Endothelial cell of umbilical vein (primary cell): Measurements from ENCODE around the gene PCDHA3. TPM values are rescaled to one million over a fixed set of nuclear protein-coding genes. Genes with fewer than 3 reads are reported as not detected.
"Not testable (repeated sequence)": the region's sequence is repeated elsewhere in the genome, so short reads cannot be mapped to it uniquely, and the experiment has no call there.

ENCODE experiments used
- BruUV-seq: library from RNA; stranded (reverse); fragments of 400-500 nt; replicated peaks from 2 replicates; lab custom pipeline; 2021; lab: Mats Ljungman, UMichigan
- CTCF ChIA-PET: fragments of 300-600, 350-600 bp; sonication (Branson Sonifier 250); formaldehyde crosslinking; loops from one replicate; lab custom pipeline; 2021; ENCODE audit warnings: antibody characterized with exemption, inconsistent platforms; lab: Charles Lee
- POLR2A ChIA-PET: fragments of 300-600, 350-600 bp; sonication (Branson Sonifier 250); formaldehyde crosslinking; loops from one replicate; lab custom pipeline; 2021; ENCODE audit warnings: antibody characterized with exemption, inconsistent platforms; lab: Charles Lee
- DNase-seq: peaks from one replicate; pipeline ENCODE4 v3.0.0-alpha.2; 2011; ENCODE audit warnings: low read depth, low spot score
- FAIRE-seq: peaks from 2 replicates; lab custom pipeline; 2011; peaks lifted over from hg19 to GRCh38; lab: Jason Lieb, UNC
- H2AFZ ChIP-seq: 2 replicates; pipeline ENCODE4 v1.6.0; 2012; ENCODE audit warnings: low read depth, low read length, control low read depth, inconsistent platforms
- H3K27ac ChIP-seq: 2 replicates; pipeline ENCODE4 v1.5.1; 2011; ENCODE audit warnings: low read depth, mild to moderate bottlenecking, control low read depth, low read length, moderate library complexity; ENCODE audit not compliant: insufficient read depth
- H3K27me3 ChIP-seq, 2 experiments: 2 replicates each; pipeline versions ENCODE4 v1.6.0 to v1.6.1; 2011; ENCODE audit warnings: low read length in 2 of 2, mixed read lengths in 1 of 2; ENCODE audit not compliant: control insufficient read depth in 2 of 2, insufficient read depth in 2 of 2
- H3K36me3 ChIP-seq, 2 experiments: 2 replicates in 1 of 2; 3 replicates in 1 of 2; pipeline ENCODE4 v1.5.1; 2011; ENCODE audit warnings: low read length in 2 of 2, mild to moderate bottlenecking in 1 of 2, moderate library complexity in 1 of 2; ENCODE audit not compliant: control insufficient read depth in 2 of 2, insufficient read depth in 2 of 2; ENCODE audit errors: extremely low read depth in 1 of 2
- H3K4me1 ChIP-seq: 3 replicates; pipeline ENCODE4 v1.5.1; 2011; ENCODE audit warnings: mild to moderate bottlenecking, low read length; ENCODE audit not compliant: control insufficient read depth, insufficient read depth; ENCODE audit errors: extremely low read depth
- H3K4me2 ChIP-seq: 2 replicates; pipeline ENCODE4 v1.6.1; 2011; ENCODE audit warnings: low read length, control low read depth, mixed read lengths; ENCODE audit not compliant: insufficient read depth
- H3K4me3 ChIP-seq, 3 experiments: fragments of 200-600 bp in 1 of 3; sonication (generic), shearing (Covaris generic) in 1 of 3; replicated peaks in 1 of 3; 2 replicates each; pipeline ENCODE4 v1.5.1; 2011 to 2016; ENCODE audit warnings: control low read depth in 3 of 3, low read length in 3 of 3, mild to moderate bottlenecking in 2 of 3, inconsistent platforms in 1 of 3, low read depth in 1 of 3, moderate library complexity in 1 of 3; ENCODE audit not compliant: insufficient read depth in 1 of 3
- H3K79me2 ChIP-seq: 2 replicates; pipeline ENCODE4 v1.6.0; 2012; ENCODE audit warnings: low read length, inconsistent platforms; ENCODE audit not compliant: control insufficient read depth, insufficient read depth
- H3K9ac ChIP-seq: replicated peaks from 2 replicates; pipeline ENCODE3; 2011; ENCODE audit warnings: low read length, control low read depth; ENCODE audit not compliant: insufficient read depth; ENCODE audit errors: extremely low read depth
- H3K9me1 ChIP-seq: replicated peaks from 3 replicates; pipeline ENCODE4 v1.6.0; 2011; ENCODE audit warnings: mild to moderate bottlenecking, low read length; ENCODE audit not compliant: control insufficient read depth, insufficient read depth; ENCODE audit errors: extremely low read depth
- H3K9me3 ChIP-seq: replicated peaks from 2 replicates; pipeline ENCODE4 v1.5.1; 2012; ENCODE audit warnings: low read length, inconsistent platforms; ENCODE audit not compliant: control insufficient read depth, insufficient read depth
- H4K20me1 ChIP-seq: replicated peaks from 2 replicates; pipeline ENCODE3; 2011; ENCODE audit warnings: mild to moderate bottlenecking, low read length; ENCODE audit not compliant: control insufficient read depth, insufficient read depth; ENCODE audit errors: extremely low read depth
- EZH2 ChIP-seq: IDR thresholded peaks from 2 replicates; pipeline ENCODE4 v1.6.1; 2012; ENCODE audit warnings: borderline replicate concordance, low read depth, mild to moderate bottlenecking, moderate library complexity, low read length, inconsistent platforms; ENCODE audit not compliant: severe bottlenecking
- FOS ChIP-seq: IDR thresholded peaks from 2 replicates; pipeline ENCODE4 v1.6.1; 2011; ENCODE audit warnings: mild to moderate bottlenecking, low read length, moderate library complexity, borderline replicate concordance; ENCODE audit not compliant: insufficient read depth
- GATA2 ChIP-seq: IDR thresholded peaks from 2 replicates; pipeline ENCODE4 v1.7.0; 2011; ENCODE audit warnings: low read depth, mild to moderate bottlenecking, moderate library complexity, mixed read lengths, low read length; ENCODE audit not compliant: insufficient read length, insufficient read depth
- JUN ChIP-seq: IDR thresholded peaks from 2 replicates; pipeline ENCODE4 v1.6.1; 2011; ENCODE audit warnings: borderline replicate concordance, low read depth; ENCODE audit not compliant: insufficient read length, insufficient read depth
- MAX ChIP-seq: IDR thresholded peaks from 2 replicates; pipeline ENCODE4 v1.6.1; 2011; ENCODE audit not compliant: insufficient read depth, insufficient read length
- MYC ChIP-seq: IDR thresholded peaks from one replicate; pipeline ENCODE4 v1.6.1; 2011; ENCODE audit warnings: mild to moderate bottlenecking, low read depth, low read length
- POLR2A ChIP-seq: IDR thresholded peaks from 2 replicates; pipeline ENCODE4 v1.6.1; 2012; ENCODE audit warnings: low read depth, mild to moderate bottlenecking, control low read depth, low read length
- POLR2AphosphoS5 ChIP-seq: IDR thresholded peaks from 2 replicates; pipeline ENCODE4 v1.6.1; 2012; ENCODE audit warnings: low read depth, mild to moderate bottlenecking, control low read depth, low read length, moderate library complexity; ENCODE audit not compliant: insufficient read depth
- dilution Hi-C: fragments of 300-500 bp; cut with MboI; formaldehyde crosslinking; loops from one replicate; pipeline ENCODE4 v1.15.0; 2019; ENCODE audit warnings: low sequenced_read_pairs; ENCODE audit not compliant: extremely low pct_ligation_motif_present
- intact Hi-C: fragments of 100-400 bp; cut with micrococcal nuclease; formaldehyde crosslinking; loops from one replicate; pipeline ENCODE4 v1.10.0; 2022
- polyA plus RNA-seq, 4 experiments: library from polyadenylated mRNA; depleted of rRNA in 3 of 4; stranded (reverse) in 3 of 4; unstranded in 1 of 4; fragments of >200 nt; gene quantifications; 2 replicates each; pipeline versions ENCODE4 v1.2.1 to v1.2.3, GENCODE V29; 2011 to 2012; ENCODE audit warnings: missing spikeins in 1 of 4
- total RNA-seq: library from RNA; stranded (reverse); gene quantifications from 2 replicates; pipeline ENCODE4 v1.2.3, GENCODE V29; 2021
- TF ChIP-seq, protein P1 (sequence below), 2 donors: IDR thresholded peaks; 1 replicate in 1 of 2; 2 replicates in 1 of 2; pipeline ENCODE4 v1.5.1; 2011; ENCODE audit warnings: low read length in 2 of 2, mild to moderate bottlenecking in 2 of 2, moderate library complexity in 2 of 2, control low read depth in 1 of 2, inconsistent platforms in 1 of 2, low read depth in 1 of 2; ENCODE audit not compliant: insufficient read depth in 1 of 2; ENCODE audit errors: extremely low read depth in 1 of 2

PCDHA3 gene
- total and polyA plus RNA-seq, 2 donors (not counting 3 experiments of a cell fraction or from before 2014, with no cell fraction given), result 0.07 to 0.09 TPM

- intact Hi-C loops (no loop called here), dilution Hi-C loops (no loop called here)
- Histone ChIP-seq H3K79me2 (no peaks in the 10 kb centered on the region), H3K36me3 (no peaks in the 10 kb centered on the region), H3K4me2 (no peak overlapping the region), H3K9me3 (no peaks in the 10 kb centered on the region), H3K9me1 (no peaks in the 10 kb centered on the region), H3K4me1 (no peaks in the 10 kb centered on the region), H3K4me3 (no peak overlapping the region), H2AFZ (no peak overlapping the region), H3K27ac (no peak overlapping the region), H4K20me1 (no peaks in the 10 kb centered on the region), H3K9ac (no peak overlapping the region), H3K27me3 (no peaks in the 10 kb centered on the region)
- DNase-seq (no peak), FAIRE-seq (no peak)
- no TSS peak for BruUV-seq
- ChIA-PET CTCF (interaction anchor here (1.1 to 1.8 kb wide), 3 partner anchors 9 to 12 kb away, joined by 3 to 5 read pairs (median 4); partner anchors contain the start of gene PCDHA1), POLR2A (no interaction called here)
- TF ChIP-seq EZH2, result no peak
- no peak for TF ChIP-seq POLR2AphosphoS5
- no peak for TF ChIP-seq GATA2
- TF ChIP-seq POLR2A, result no peak
- no peak for TF ChIP-seq MAX
- no peak for TF ChIP-seq JUN
- no peak for TF ChIP-seq MYC
- TF ChIP-seq FOS, result no peak
- TF ChIP-seq, protein P1, sequence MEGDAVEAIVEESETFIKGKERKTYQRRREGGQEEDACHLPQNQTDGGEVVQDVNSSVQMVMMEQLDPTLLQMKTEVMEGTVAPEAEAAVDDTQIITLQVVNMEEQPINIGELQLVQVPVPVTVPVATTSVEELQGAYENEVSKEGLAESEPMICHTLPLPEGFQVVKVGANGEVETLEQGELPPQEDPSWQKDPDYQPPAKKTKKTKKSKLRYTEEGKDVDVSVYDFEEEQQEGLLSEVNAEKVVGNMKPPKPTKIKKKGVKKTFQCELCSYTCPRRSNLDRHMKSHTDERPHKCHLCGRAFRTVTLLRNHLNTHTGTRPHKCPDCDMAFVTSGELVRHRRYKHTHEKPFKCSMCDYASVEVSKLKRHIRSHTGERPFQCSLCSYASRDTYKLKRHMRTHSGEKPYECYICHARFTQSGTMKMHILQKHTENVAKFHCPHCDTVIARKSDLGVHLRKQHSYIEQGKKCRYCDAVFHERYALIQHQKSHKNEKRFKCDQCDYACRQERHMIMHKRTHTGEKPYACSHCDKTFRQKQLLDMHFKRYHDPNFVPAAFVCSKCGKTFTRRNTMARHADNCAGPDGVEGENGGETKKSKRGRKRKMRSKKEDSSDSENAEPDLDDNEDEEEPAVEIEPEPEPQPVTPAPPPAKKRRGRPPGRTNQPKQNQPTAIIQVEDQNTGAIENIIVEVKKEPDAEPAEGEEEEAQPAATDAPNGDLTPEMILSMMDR (IDR thresholded peaks at IDR 0.05; ENCODE audit: extremely low read depth in 1 of 2, insufficient read depth in 1 of 2, low read depth in 1 of 2, low read length in 2 of 2), result no peak
Measured at GRCh38 chr5:140795259-140795641, 5.6 kb upstream of the PCDHA3 start.

GRCh38 chr5:140796072-140796717, 4.7 kb upstream of the PCDHA3 start:
- H3K9me3 ChIP-seq, H2AFZ ChIP-seq, H3K9ac ChIP-seq, POLR2A ChIA-PET, H3K9me1 ChIP-seq, BruUV-seq, H3K79me2 ChIP-seq, H3K27ac ChIP-seq, H4K20me1 ChIP-seq, FAIRE-seq, intact Hi-C loops, H3K4me3 ChIP-seq, DNase-seq, H3K4me1 ChIP-seq, H3K27me3 ChIP-seq, H3K36me3 ChIP-seq, H3K4me2 ChIP-seq, dilution Hi-C loops: not testable (repeated sequence)
- CTCF ChIA-PET, result interaction anchor here (1.1 kb wide), 2 partner anchors 9 to 10 kb away, joined by 3 to 4 read pairs; partner anchors contain the start of gene PCDHA1
